Adrenal gland (tissue), 5 donors: Measurements from ENCODE around the gene ROCK2.

Experiments
- POLR2A ChIP-seq, 2 donors: fragments of 450-650 bp; IDR thresholded peaks; one replicate each; pipeline ENCODE4 v1.6.1; 2017; ENCODE audit warnings: antibody characterized with exemption in 2 of 2, mild to moderate bottlenecking in 2 of 2, moderate library complexity in 1 of 2
- TF ChIP-seq, protein P1 (sequence below), 6 experiments: fragments of 450-650 bp in 4 of 6; fragments of 200-600 bp in 2 of 6; sonication (generic) in 1 of 6; IDR thresholded peaks; 1 replicate in 5 of 6; 2 replicates in 1 of 6; pipeline versions ENCODE4 v1.5.1 to v1.8.0; 2016 to 2021; ENCODE audit warnings: antibody characterized with exemption in 6 of 6, mild to moderate bottlenecking in 2 of 6, moderate library complexity in 1 of 6
- donor health status: DM: no; HTN: no; CAD: no.

DNA sequence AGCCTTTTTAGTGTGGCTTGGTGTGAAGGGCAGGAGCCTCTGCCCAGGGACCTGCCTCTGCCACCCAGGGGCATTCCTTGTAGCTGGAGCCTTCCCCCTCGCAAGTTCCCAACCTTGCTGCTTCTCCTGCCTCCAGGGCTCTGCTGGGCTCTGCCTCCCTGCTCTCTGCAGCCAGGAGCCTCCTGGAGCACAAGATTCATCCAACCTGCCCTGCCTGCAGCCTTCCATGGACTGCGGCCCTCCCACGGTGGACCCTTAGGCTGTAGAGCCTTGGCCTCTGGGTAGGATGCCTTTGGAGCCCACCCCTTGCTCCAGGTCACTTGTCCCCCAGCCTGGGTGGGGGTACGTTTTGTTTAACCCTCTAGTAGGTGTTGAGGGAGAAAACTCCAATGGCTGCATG is 186.7 kb downstream of the ROCK2 start:
- TF ChIP-seq, protein P1, sequence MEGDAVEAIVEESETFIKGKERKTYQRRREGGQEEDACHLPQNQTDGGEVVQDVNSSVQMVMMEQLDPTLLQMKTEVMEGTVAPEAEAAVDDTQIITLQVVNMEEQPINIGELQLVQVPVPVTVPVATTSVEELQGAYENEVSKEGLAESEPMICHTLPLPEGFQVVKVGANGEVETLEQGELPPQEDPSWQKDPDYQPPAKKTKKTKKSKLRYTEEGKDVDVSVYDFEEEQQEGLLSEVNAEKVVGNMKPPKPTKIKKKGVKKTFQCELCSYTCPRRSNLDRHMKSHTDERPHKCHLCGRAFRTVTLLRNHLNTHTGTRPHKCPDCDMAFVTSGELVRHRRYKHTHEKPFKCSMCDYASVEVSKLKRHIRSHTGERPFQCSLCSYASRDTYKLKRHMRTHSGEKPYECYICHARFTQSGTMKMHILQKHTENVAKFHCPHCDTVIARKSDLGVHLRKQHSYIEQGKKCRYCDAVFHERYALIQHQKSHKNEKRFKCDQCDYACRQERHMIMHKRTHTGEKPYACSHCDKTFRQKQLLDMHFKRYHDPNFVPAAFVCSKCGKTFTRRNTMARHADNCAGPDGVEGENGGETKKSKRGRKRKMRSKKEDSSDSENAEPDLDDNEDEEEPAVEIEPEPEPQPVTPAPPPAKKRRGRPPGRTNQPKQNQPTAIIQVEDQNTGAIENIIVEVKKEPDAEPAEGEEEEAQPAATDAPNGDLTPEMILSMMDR (IDR thresholded peaks at IDR 0.05): no peak
- TF ChIP-seq POLR2A (IDR thresholded peaks at IDR 0.05): no peak
